Rectal smooth muscle tissue (tissue), 1 donor: Measurements from ENCODE around the gene ERFL.
"Not testable (repeated sequence)": the region's sequence is repeated elsewhere in the genome, so short reads cannot be mapped to it uniquely, and the experiment has no call there.

Experiments
- H3K27ac ChIP-seq: one replicate; pipeline ENCODE4 v1.7.0; 2013; ENCODE audit warnings: low read depth, low read length, inconsistent platforms
- H3K27me3 ChIP-seq: one replicate; pipeline ENCODE4 v1.7.0; 2013; ENCODE audit warnings: low read length; ENCODE audit not compliant: control insufficient read depth, insufficient read depth
- H3K36me3 ChIP-seq: one replicate; pipeline ENCODE4 v1.7.0; 2013; ENCODE audit warnings: low read length; ENCODE audit not compliant: control insufficient read depth, insufficient read depth
- H3K4me1 ChIP-seq: one replicate; pipeline ENCODE4 v1.7.0; 2013; ENCODE audit warnings: low read length; ENCODE audit not compliant: control insufficient read depth, insufficient read depth
- H3K4me3 ChIP-seq: one replicate; pipeline ENCODE4 v1.7.0; 2013; ENCODE audit warnings: low read length
- H3K9ac ChIP-seq: one replicate; pipeline ENCODE4 v1.7.0; 2013; ENCODE audit warnings: low read length

Gene ERFL

GRCh38 chr19:41879670-41880328, 48.5 kb downstream of the ERFL start:
- Histone ChIP-seq H3K4me3 (no peak overlapping the region), H3K36me3 (no peaks in the 10 kb centered on the region), H3K4me1 (no peaks in the 10 kb centered on the region), H3K27me3 (no peaks in the 10 kb centered on the region), H3K9ac (no peak overlapping the region), H3K27ac (no peak overlapping the region)

- no peak overlapping the region for H3K4me3 ChIP-seq
- no peaks in the 10 kb centered on the region for H3K27me3 ChIP-seq
- no peak overlapping the region for H3K9ac ChIP-seq
- no peaks in the 10 kb centered on the region for H3K4me1 ChIP-seq
- no peak overlapping the region for H3K27ac ChIP-seq
- H3K36me3 ChIP-seq = no peaks in the 10 kb centered on the region
Measured at GRCh38 chr19:41879080-41879479, 49.2 kb downstream of the ERFL start.

- Histone ChIP-seq H3K9ac (no peak overlapping the region), H3K4me3 (peak overlapping the region; percentile 29), H3K4me1 (no peaks in the 10 kb centered on the region), H3K27ac (no peak overlapping the region), H3K27me3 (no peaks in the 10 kb centered on the region), H3K36me3 (no peaks in the 10 kb centered on the region)
Measured at GRCh38 chr19:41877916-41878905, 50.0 kb downstream of the ERFL start.

- H3K36me3 ChIP-seq = no peaks in the 10 kb centered on the region
- H3K27ac ChIP-seq = no peak within 1 kb of the TSS
- H3K9ac ChIP-seq = peak within 1 kb of the TSS; percentile 56
- H3K4me3 ChIP-seq = peak within 1 kb of the TSS; percentile 29
- H3K4me1 ChIP-seq = no peaks in the 10 kb centered on the region
- no peaks in the 10 kb centered on the region for H3K27me3 ChIP-seq
Measured at GRCh38 chr19:41876847-41877832, 51.1 kb downstream of the ERFL start, which contains the start of gene CD79A. CD79A (plus strand) TSS chr19:41877279; CDS start chr19:41877305, 26 bp downstream.

GRCh38 chr19:41875973-41876372, 52.3 kb downstream of the ERFL start:
- H3K27ac ChIP-seq, H3K4me1 ChIP-seq, H3K27me3 ChIP-seq, H3K4me3 ChIP-seq, H3K36me3 ChIP-seq, H3K9ac ChIP-seq: not testable (repeated sequence)

GRCh38 chr19:41872775-41873647, 55.2 kb downstream of the ERFL start:
- Histone ChIP-seq H3K9ac (no peak overlapping the region), H3K4me1 (no peaks in the 10 kb centered on the region), H3K36me3 (peaks cover 10% of the 10 kb centered on the region), H3K4me3 (no peak overlapping the region), H3K27me3 (no peaks in the 10 kb centered on the region), H3K27ac (no peak overlapping the region)

GRCh38 chr19:41872384-41872774, 55.9 kb downstream of the ERFL start:
- H3K4me1 ChIP-seq = no peaks in the 10 kb centered on the region
- H3K36me3 ChIP-seq = peaks cover 10% of the 10 kb centered on the region
- H3K27me3 ChIP-seq = no peaks in the 10 kb centered on the region
- H3K9ac ChIP-seq = no peak overlapping the region
- H3K27ac ChIP-seq = no peak overlapping the region
- H3K4me3 ChIP-seq = no peak overlapping the region

- Histone ChIP-seq H3K4me3 (no peak overlapping the region), H3K27me3 (no peaks in the 10 kb centered on the region), H3K4me1 (no peaks in the 10 kb centered on the region), H3K27ac (no peak overlapping the region), H3K9ac (no peak overlapping the region), H3K36me3 (peaks cover 10% of the 10 kb centered on the region)
Measured at GRCh38 chr19:41871573-41872383, 56.5 kb downstream of the ERFL start.

GRCh38 chr19:41870401-41870873, 57.8 kb downstream of the ERFL start:
- Histone ChIP-seq H3K4me1 (no peaks in the 10 kb centered on the region), H3K27ac (no peak overlapping the region), H3K36me3 (peaks cover 15% of the 10 kb centered on the region), H3K4me3 (no peak overlapping the region), H3K27me3 (no peaks in the 10 kb centered on the region), H3K9ac (no peak overlapping the region)

- Histone ChIP-seq H3K4me3 (no peak overlapping the region), H3K4me1 (no peaks in the 10 kb centered on the region), H3K36me3 (peaks cover 18% of the 10 kb centered on the region), H3K9ac (no peak overlapping the region), H3K27ac (no peak overlapping the region), H3K27me3 (no peaks in the 10 kb centered on the region)
Measured at GRCh38 chr19:41869374-41869955, 58.8 kb downstream of the ERFL start.
